Astrocyte (in vitro differentiated cells and primary cell): ENCODE data around the gene MZB1. TPM values are rescaled to one million over a fixed set of nuclear protein-coding genes. Genes with fewer than 3 reads are reported as not detected.

Experiments used
- DNase-seq: peaks from one replicate; pipeline ENCODE4 v3.0.0-alpha.2; 2010; ENCODE audit warnings: low read depth
- FAIRE-seq: peaks from 2 replicates; lab custom pipeline; 2011; peaks lifted over from hg19 to GRCh38; lab: Jason Lieb, UNC
- H2AFZ ChIP-seq: 2 replicates; pipeline ENCODE4 v1.6.0; 2012; ENCODE audit warnings: low read depth, low read length, inconsistent platforms
- H3K27ac ChIP-seq: 2 replicates; pipeline ENCODE4 v1.5.1; 2011; ENCODE audit warnings: low read depth, low read length, inconsistent platforms
- H3K27me3 ChIP-seq: 2 replicates; pipeline ENCODE4 v1.6.0; 2011; ENCODE audit warnings: low read length, inconsistent platforms; ENCODE audit not compliant: insufficient read depth
- H3K36me3 ChIP-seq: 2 replicates; pipeline ENCODE4 v1.5.1; 2011; ENCODE audit warnings: low read length, inconsistent platforms; ENCODE audit not compliant: insufficient read depth
- H3K4me1 ChIP-seq: 2 replicates; pipeline ENCODE4 v1.5.1; 2011; ENCODE audit warnings: low read length, inconsistent platforms; ENCODE audit not compliant: insufficient read depth
- H3K4me2 ChIP-seq: 2 replicates; pipeline ENCODE4 v1.6.0; 2012; ENCODE audit warnings: low read length, inconsistent platforms
- H3K4me3 ChIP-seq: 2 replicates; pipeline ENCODE4 v1.5.1; 2011; ENCODE audit warnings: low read depth, mild to moderate bottlenecking, low read length, inconsistent platforms; ENCODE audit not compliant: insufficient read depth
- H3K79me2 ChIP-seq: 2 replicates; pipeline ENCODE4 v1.6.0; 2012; ENCODE audit warnings: mild to moderate bottlenecking, low read length, inconsistent platforms; ENCODE audit not compliant: insufficient read depth
- H3K9ac ChIP-seq: 2 replicates; pipeline ENCODE4 v1.6.0; 2012; ENCODE audit warnings: mild to moderate bottlenecking, low read length, inconsistent platforms
- H3K9me3 ChIP-seq: 2 replicates; pipeline ENCODE4 v1.5.1; 2012; ENCODE audit warnings: low read depth, mild to moderate bottlenecking, low read length, inconsistent platforms; ENCODE audit not compliant: insufficient read depth
- H4K20me1 ChIP-seq: 2 replicates; pipeline ENCODE4 v1.6.0; 2012; ENCODE audit warnings: low read length, inconsistent platforms; ENCODE audit not compliant: insufficient read depth
- H3K27ac Mint-ChIP-seq: one replicate; pipeline ENCODE4 v1.8.0; 2021; ENCODE audit warnings: mild to moderate bottlenecking, mixed read lengths; ENCODE audit not compliant: unreplicated experiment
- H3K27me3 Mint-ChIP-seq: one replicate; pipeline ENCODE4 v1.8.0; 2021; ENCODE audit warnings: low read depth, mixed read lengths; ENCODE audit not compliant: unreplicated experiment
- H3K36me3 Mint-ChIP-seq: one replicate; pipeline ENCODE4 v1.8.0; 2021; ENCODE audit warnings: low read depth, mixed read lengths; ENCODE audit not compliant: unreplicated experiment
- H3K4me1 Mint-ChIP-seq: one replicate; pipeline ENCODE4 v1.8.0; 2021; ENCODE audit warnings: low read depth, mixed read lengths; ENCODE audit not compliant: unreplicated experiment
- H3K4me3 Mint-ChIP-seq: one replicate; pipeline ENCODE4 v1.8.0; 2021; ENCODE audit warnings: mild to moderate bottlenecking, moderate library complexity, mixed read lengths; ENCODE audit not compliant: unreplicated experiment
- H3K9me3 Mint-ChIP-seq: one replicate; pipeline ENCODE4 v1.8.0; 2021; ENCODE audit warnings: mild to moderate bottlenecking, mixed read lengths; ENCODE audit not compliant: unreplicated experiment
- EZH2 ChIP-seq: IDR thresholded peaks from 2 replicates; pipeline ENCODE4 v1.6.1; 2012; ENCODE audit warnings: mild to moderate bottlenecking, low read length, inconsistent platforms; ENCODE audit not compliant: insufficient read depth
- total RNA-seq: library from RNA; stranded (reverse); gene quantifications from 2 replicates; pipeline ENCODE4 v1.2.1, GENCODE V29; 2021
- TF ChIP-seq, protein P1 (sequence below): IDR thresholded peaks from 2 replicates; pipeline ENCODE4 v1.5.1; 2011; ENCODE audit warnings: low read depth, mild to moderate bottlenecking, inconsistent platforms, low read length, moderate library complexity; ENCODE audit not compliant: insufficient read depth

Gene MZB1
- total RNA-seq, 1 donor from 2014 or later: not detected

DNA sequence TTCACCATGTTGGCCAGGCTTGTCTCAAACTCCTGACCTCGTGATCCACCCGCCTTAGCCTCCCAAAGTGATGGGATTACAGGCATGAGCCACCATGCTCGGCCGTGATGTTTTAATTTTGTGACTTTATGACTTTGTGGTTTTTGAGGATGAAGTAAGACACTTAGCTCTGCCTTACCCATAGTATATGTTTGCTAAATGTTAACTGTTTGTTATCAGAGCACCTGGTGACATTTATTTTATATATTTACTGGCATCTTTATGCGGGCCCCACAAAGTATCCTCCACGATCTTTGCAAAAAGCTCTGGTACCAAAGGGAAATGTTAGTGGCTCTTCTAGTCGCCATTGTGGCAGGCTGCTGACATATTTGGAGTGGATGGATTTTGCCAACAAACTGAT is 13.3 kb downstream of the MZB1 start:
- Histone ChIP-seq H3K4me1 (peaks cover 13% of the 10 kb centered on the region), H3K9ac (no peak overlapping the region), H3K4me3 (no peak overlapping the region), H3K9me3 (no peaks in the 10 kb centered on the region), H3K4me2 (no peak overlapping the region), H3K27ac (no peak overlapping the region), H2AFZ (no peak overlapping the region), H3K79me2 (no peaks in the 10 kb centered on the region), H3K27me3 (no peaks in the 10 kb centered on the region), H3K36me3 (no peaks in the 10 kb centered on the region), H4K20me1 (peaks cover 27% of the 10 kb centered on the region)
- Mint-ChIP-seq H3K9me3 (no peaks in the 10 kb centered on the region), H3K27ac (no peak overlapping the region), H3K36me3 (peaks cover 38% of the 10 kb centered on the region), H3K27me3 (no peaks in the 10 kb centered on the region), H3K4me1 (peaks cover 4% of the 10 kb centered on the region), H3K4me3 (no peak overlapping the region)
- FAIRE-seq (no peak), DNase-seq (no peak)
- TF ChIP-seq, protein P1, sequence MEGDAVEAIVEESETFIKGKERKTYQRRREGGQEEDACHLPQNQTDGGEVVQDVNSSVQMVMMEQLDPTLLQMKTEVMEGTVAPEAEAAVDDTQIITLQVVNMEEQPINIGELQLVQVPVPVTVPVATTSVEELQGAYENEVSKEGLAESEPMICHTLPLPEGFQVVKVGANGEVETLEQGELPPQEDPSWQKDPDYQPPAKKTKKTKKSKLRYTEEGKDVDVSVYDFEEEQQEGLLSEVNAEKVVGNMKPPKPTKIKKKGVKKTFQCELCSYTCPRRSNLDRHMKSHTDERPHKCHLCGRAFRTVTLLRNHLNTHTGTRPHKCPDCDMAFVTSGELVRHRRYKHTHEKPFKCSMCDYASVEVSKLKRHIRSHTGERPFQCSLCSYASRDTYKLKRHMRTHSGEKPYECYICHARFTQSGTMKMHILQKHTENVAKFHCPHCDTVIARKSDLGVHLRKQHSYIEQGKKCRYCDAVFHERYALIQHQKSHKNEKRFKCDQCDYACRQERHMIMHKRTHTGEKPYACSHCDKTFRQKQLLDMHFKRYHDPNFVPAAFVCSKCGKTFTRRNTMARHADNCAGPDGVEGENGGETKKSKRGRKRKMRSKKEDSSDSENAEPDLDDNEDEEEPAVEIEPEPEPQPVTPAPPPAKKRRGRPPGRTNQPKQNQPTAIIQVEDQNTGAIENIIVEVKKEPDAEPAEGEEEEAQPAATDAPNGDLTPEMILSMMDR: no peak
- no peak for TF ChIP-seq EZH2

DNA sequence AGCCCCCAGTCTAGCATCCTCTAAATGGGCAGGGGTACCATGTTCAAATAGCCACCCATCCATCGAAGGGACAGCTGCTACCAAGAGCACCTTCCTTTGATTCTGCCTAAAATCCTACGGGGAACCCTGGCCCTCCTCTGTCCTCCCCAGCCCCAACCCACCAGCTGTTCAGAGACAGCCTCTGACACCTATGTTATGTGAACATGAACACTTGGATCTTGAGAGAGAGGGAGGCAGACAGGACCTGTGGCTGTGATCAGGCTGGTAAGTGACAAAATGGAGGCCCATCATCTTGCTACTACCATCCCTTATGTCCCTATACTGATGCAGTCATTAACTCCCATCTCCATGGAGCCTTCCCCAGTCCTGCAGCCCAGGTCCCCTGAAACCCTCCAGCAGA is 14.8 kb downstream of the MZB1 start:
- no peak for FAIRE-seq
- no peak overlapping the region for H3K4me3 Mint-ChIP-seq
- TF ChIP-seq, protein P1: no peak
- TF ChIP-seq EZH2: no peak

More for the DNA sequence above, 14.8 kb downstream of the MZB1 start:
- H3K27me3 ChIP-seq: no peaks in the 10 kb centered on the region
- Mint-ChIP-seq H3K9me3 (no peaks in the 10 kb centered on the region), H3K36me3 (peaks cover 38% of the 10 kb centered on the region), H3K4me1 (peaks cover 4% of the 10 kb centered on the region), H3K27ac (no peak overlapping the region), H3K27me3 (no peaks in the 10 kb centered on the region)
- H3K9me3 ChIP-seq: no peaks in the 10 kb centered on the region
- no peak for DNase-seq
- H3K79me2 ChIP-seq: no peaks in the 10 kb centered on the region
- peaks cover 28% of the 10 kb centered on the region for H4K20me1 ChIP-seq
- H3K4me1 ChIP-seq: peaks cover 14% of the 10 kb centered on the region
- no peaks in the 10 kb centered on the region for H3K36me3 ChIP-seq
- H3K4me2 ChIP-seq: no peak overlapping the region
- H3K9ac ChIP-seq: no peak overlapping the region
- H3K4me3 ChIP-seq: no peak overlapping the region
- no peak overlapping the region for H2AFZ ChIP-seq
- H3K27ac ChIP-seq: no peak overlapping the region
